ENCODE measurements around the gene NHEJ1.

NHEJ1 gene

GRCh38 chr2:219171231-219171651 lies 10.6 kb upstream of the NHEJ1 start:
- peak; percentile 70 for TF ChIP-seq CTCF (IDR thresholded peaks at IDR 0.05; ENCODE audit: control insufficient read depth, insufficient read depth, low read depth, low read length, missing control alignments)
- H3K4me3 ChIP-seq (ENCODE audit: control insufficient read depth, low read depth, low read length): no peak overlapping the region
- peak; percentile 79 for DNase-seq (ENCODE audit: low read depth)

- DNase-seq (ENCODE audit: low read depth): no peak
- no peak for TF ChIP-seq CTCF (IDR thresholded peaks at IDR 0.05; ENCODE audit: control insufficient read depth, insufficient read depth, low read depth, low read length, missing control alignments)
- H3K4me3 ChIP-seq (ENCODE audit: control insufficient read depth, low read depth, low read length): no peak within 1 kb of the TSS
Observed at GRCh38 chr2:219169930-219170654, 9.5 kb upstream of the NHEJ1 start, which contains the start of gene SLC23A3. TSS of gene SLC23A3 (minus strand) at chr2:219170029. CDS start at chr2:219169984, 45 bp downstream.

- no peak overlapping the region for H3K4me3 ChIP-seq (ENCODE audit: control insufficient read depth, low read depth, low read length)
- no peak for TF ChIP-seq CTCF (IDR thresholded peaks at IDR 0.05; ENCODE audit: control insufficient read depth, insufficient read depth, low read depth, low read length, missing control alignments)
- no peak for DNase-seq (ENCODE audit: low read depth)
Observed at GRCh38 chr2:219168932-219169331, 8.3 kb upstream of the NHEJ1 start.

GRCh38 chr2:219168526-219168925 lies 7.9 kb upstream of the NHEJ1 start:
- H3K4me3 ChIP-seq (ENCODE audit: control insufficient read depth, low read depth, low read length): no peak overlapping the region
- DNase-seq (ENCODE audit: low read depth): no peak
- no peak for TF ChIP-seq CTCF (IDR thresholded peaks at IDR 0.05; ENCODE audit: control insufficient read depth, insufficient read depth, low read depth, low read length, missing control alignments)

- no peak overlapping the region for H3K4me3 ChIP-seq (ENCODE audit: control insufficient read depth, low read depth, low read length)
- DNase-seq (ENCODE audit: low read depth): no peak
- no peak for TF ChIP-seq CTCF (IDR thresholded peaks at IDR 0.05; ENCODE audit: control insufficient read depth, insufficient read depth, low read depth, low read length, missing control alignments)
Observed at GRCh38 chr2:219167997-219168396, 7.4 kb upstream of the NHEJ1 start.

GRCh38 chr2:219165058-219165911 lies 4.7 kb upstream of the NHEJ1 start:
- H3K4me3 ChIP-seq (ENCODE audit: control insufficient read depth, low read depth, low read length): no peak overlapping the region
- TF ChIP-seq CTCF (IDR thresholded peaks at IDR 0.05; ENCODE audit: control insufficient read depth, insufficient read depth, low read depth, low read length, missing control alignments): no peak
- DNase-seq (ENCODE audit: low read depth): no peak
